Caco-2 (cell line): ENCODE data around the gene PTGES2. TPM values are rescaled to one million over a fixed set of nuclear protein-coding genes. Genes with fewer than 3 reads are reported as not detected.

Experiments
- BruUV-seq: library from RNA; stranded (reverse); fragments of 400-500 nt; replicated peaks from 2 replicates; lab custom pipeline; 2021; lab: Mats Ljungman, UMichigan
- CTCF ChIA-PET: fragments of 300-600 bp; sonication (Branson Sonifier 250); formaldehyde crosslinking; loops from one replicate; lab custom pipeline; 2022; ENCODE audit warnings: antibody characterized with exemption; lab: Charles Lee
- POLR2A ChIA-PET: fragments of 300-600 bp; sonication (Branson Sonifier 250); formaldehyde crosslinking; loops from one replicate; lab custom pipeline; 2022; ENCODE audit warnings: antibody characterized with exemption; lab: Charles Lee
- DNase-seq, 2 experiments: peaks; one replicate each; pipeline versions ENCODE4 v3.0.0 to v3.0.0-alpha.2; 2020 to 2022
- H3K27me3 ChIP-seq: replicated peaks from 2 replicates; pipeline ENCODE4 v1.6.0; 2011; ENCODE audit warnings: low read length; ENCODE audit not compliant: control insufficient read depth, insufficient read depth
- H3K36me3 ChIP-seq: 2 replicates; pipeline ENCODE4 v1.5.1; 2011; ENCODE audit warnings: low read length; ENCODE audit not compliant: control insufficient read depth, insufficient read depth
- H3K4me1 ChIP-seq: fragments of 250-450 bp; sonication (Bioruptor Pico); 2 replicates; pipeline ENCODE4 v1.5.1; 2020; ENCODE audit warnings: mild to moderate bottlenecking
- H3K4me3 ChIP-seq: 2 replicates; pipeline ENCODE4 v1.5.1; 2011; ENCODE audit warnings: low read depth, mild to moderate bottlenecking, control low read depth, low read length
- H3K9me3 ChIP-seq: fragments of 250-450 bp; sonication (Bioruptor Pico); 2 replicates; pipeline ENCODE4 v1.5.1; 2020; ENCODE audit warnings: mild to moderate bottlenecking, moderate library complexity
- H3K27ac Mint-ChIP-seq: one replicate; pipeline ENCODE4 v1.8.0; 2022; ENCODE audit warnings: mixed read lengths; ENCODE audit not compliant: unreplicated experiment
- H3K27me3 Mint-ChIP-seq: one replicate; pipeline ENCODE4 v1.8.0; 2022; ENCODE audit warnings: mixed read lengths; ENCODE audit not compliant: insufficient read depth, unreplicated experiment
- H3K36me3 Mint-ChIP-seq: one replicate; pipeline ENCODE4 v1.8.0; 2022; ENCODE audit warnings: mild to moderate bottlenecking, mixed read lengths; ENCODE audit not compliant: insufficient read depth, unreplicated experiment
- H3K4me1 Mint-ChIP-seq: one replicate; pipeline ENCODE4 v1.8.0; 2022; ENCODE audit warnings: low read depth, mixed read lengths; ENCODE audit not compliant: unreplicated experiment
- H3K4me3 Mint-ChIP-seq: one replicate; pipeline ENCODE4 v1.8.0; 2022; ENCODE audit warnings: mild to moderate bottlenecking, moderate library complexity, mixed read lengths; ENCODE audit not compliant: unreplicated experiment
- H3K9me3 Mint-ChIP-seq: one replicate; pipeline ENCODE4 v1.8.0; 2022; ENCODE audit warnings: mixed read lengths; ENCODE audit not compliant: unreplicated experiment
- CTCF ChIP-seq, 2 experiments: fragments of 200-600 bp in 1 of 2; IDR thresholded peaks; 1 replicate in 1 of 2; 2 replicates in 1 of 2; pipeline versions ENCODE4 v1.5.1 to v1.8.0; 2011 to 2022; ENCODE audit warnings: antibody characterized with exemption in 1 of 2, control low read depth in 1 of 2, inconsistent platforms in 1 of 2, low read depth in 1 of 2, low read length in 1 of 2, mild to moderate bottlenecking in 1 of 2, moderate library complexity in 1 of 2; ENCODE audit not compliant: insufficient read depth in 1 of 2, severe bottlenecking in 1 of 2, unreplicated experiment in 1 of 2
- intact Hi-C: fragments of 100-400 bp; cut with micrococcal nuclease; formaldehyde crosslinking; loops from one replicate; pipeline ENCODE4 v1.10.0; 2022; ENCODE audit not compliant: unreplicated experiment
- total RNA-seq: library from RNA; stranded (reverse); gene quantifications from 2 replicates; pipeline ENCODE4 v1.2.3, GENCODE V29; 2022

Gene PTGES2
- total RNA-seq, 1 experiment from 2014 or later = 123 TPM

- Mint-ChIP-seq H3K4me1 (no peaks in the 10 kb centered on the region), H3K9me3 (no peaks in the 10 kb centered on the region), H3K36me3 (no peaks in the 10 kb centered on the region), H3K4me3 (no peak overlapping the region), H3K27me3 (no peaks in the 10 kb centered on the region), H3K27ac (peak overlapping the region; percentile 55)
- Histone ChIP-seq H3K4me1 (peaks cover 15% of the 10 kb centered on the region; the same call in 1 of the 2 replicates), H3K4me3 (no peak overlapping the region), H3K9me3 (no peaks in the 10 kb centered on the region), H3K36me3 (no peaks in the 10 kb centered on the region), H3K27me3 (no peaks in the 10 kb centered on the region)
- no peak for TF ChIP-seq CTCF (IDR thresholded peaks at IDR 0.05; ENCODE audit: insufficient read depth in 1 of 2, low read depth in 1 of 2, low read length in 1 of 2, severe bottlenecking in 1 of 2, unreplicated experiment in 1 of 2)
- intact Hi-C loops = no loop called here
- peak; percentile 66 to 71 for DNase-seq
- POLR2A ChIA-PET = no interaction called here
- CTCF ChIA-PET = interaction anchor here (1.0 kb wide), 1 partner anchor 14 kb away, joined by 3 read pairs; the partner anchor contains the start of gene BBLN
- BruUV-seq = no TSS peak
These were observed 18.0 kb upstream of the PTGES2 start for GRCh38 chr9:128145536-128145935.

GRCh38 chr9:128144239-128145181 lies 17.0 kb upstream of the PTGES2 start:
- H3K4me1 ChIP-seq = peaks cover 15% of the 10 kb centered on the region; the same call in 1 of the 2 replicates
- H3K27me3 Mint-ChIP-seq = no peaks in the 10 kb centered on the region
- no peak overlapping the region for H3K4me3 ChIP-seq
- TF ChIP-seq CTCF (IDR thresholded peaks at IDR 0.05; ENCODE audit: insufficient read depth in 1 of 2, low read depth in 1 of 2, low read length in 1 of 2, severe bottlenecking in 1 of 2, unreplicated experiment in 1 of 2) = no peak
- no peak overlapping the region for H3K27ac Mint-ChIP-seq
- no peak overlapping the region for H3K4me3 Mint-ChIP-seq
- intact Hi-C loops = no loop called here
- no peaks in the 10 kb centered on the region for H3K4me1 Mint-ChIP-seq
- no TSS peak for BruUV-seq
- no peak for DNase-seq
- H3K27me3 ChIP-seq = no peaks in the 10 kb centered on the region
- no peaks in the 10 kb centered on the region for H3K9me3 ChIP-seq
- ChIA-PET CTCF (interaction anchor here (1.0 kb wide), 1 partner anchor 16 kb away, joined by 3 read pairs; the partner anchor contains the start of gene BBLN), POLR2A (no interaction called here)
- H3K36me3 Mint-ChIP-seq = no peaks in the 10 kb centered on the region
- H3K36me3 ChIP-seq = no peaks in the 10 kb centered on the region
- H3K9me3 Mint-ChIP-seq = no peaks in the 10 kb centered on the region

GRCh38 chr9:128143525-128144238 lies 16.2 kb upstream of the PTGES2 start:
- DNase-seq = no peak
- Mint-ChIP-seq H3K36me3 (no peaks in the 10 kb centered on the region), H3K4me1 (no peaks in the 10 kb centered on the region), H3K27ac (no peak overlapping the region), H3K9me3 (no peaks in the 10 kb centered on the region), H3K27me3 (no peaks in the 10 kb centered on the region), H3K4me3 (no peak overlapping the region)
- Histone ChIP-seq H3K27me3 (no peaks in the 10 kb centered on the region), H3K4me3 (no peak overlapping the region), H3K36me3 (no peaks in the 10 kb centered on the region), H3K4me1 (peaks cover 15% of the 10 kb centered on the region; the same call in 1 of the 2 replicates), H3K9me3 (no peaks in the 10 kb centered on the region)
- CTCF ChIA-PET = no interaction called here
- no TSS peak for BruUV-seq
- no peak for TF ChIP-seq CTCF (IDR thresholded peaks at IDR 0.05; ENCODE audit: insufficient read depth in 1 of 2, low read depth in 1 of 2, low read length in 1 of 2, severe bottlenecking in 1 of 2, unreplicated experiment in 1 of 2)
- POLR2A ChIA-PET = no interaction called here
- intact Hi-C loops = no loop called here
